Measurements from ENCODE around the gene YIF1B. TPM values are rescaled to one million over a fixed set of nuclear protein-coding genes. Genes with fewer than 3 reads are reported as not detected.

YIF1B gene
- total RNA-seq, 4 donors from 2014 or later = 24.0 to 42.8 (median 27.3) TPM

GRCh38 chr19:38289955-38290354 lies 25.8 kb downstream of the YIF1B start:
- Histone ChIP-seq H3K36me3 (peaks cover 4 to 86% (median 20%) of the 10 kb centered on the region in 3 donors), H3K27ac (peak overlapping the region; percentile 67 to 89 (median 82)), H3K4me1 (peaks cover 12 to 79% (median 18%) of the 10 kb centered on the region in 3 donors), H3K4me3 (no peak overlapping the region), H3K9me3 (no peaks in the 10 kb centered on the region), H3K27me3 (no peaks in the 10 kb centered on the region)
- WGBS, 2 donors = 94 to 95% methylated on average over 8 to 12 of the region's 15 CpGs
- DNase-seq = no peak
- TF ChIP-seq POLR2A (IDR thresholded peaks at IDR 0.05) (no peak), CTCF (IDR thresholded peaks at IDR 0.05) (no peak)
- intact Hi-C loops (cut with DNase I) = no loop called here

GRCh38 chr19:38288123-38288855 lies 27.5 kb downstream of the YIF1B start:
- peaks cover 12 to 82% (median 18%) of the 10 kb centered on the region in 3 donors for H3K4me1 ChIP-seq
- no peak overlapping the region for H3K27ac ChIP-seq
- no peaks in the 10 kb centered on the region for H3K27me3 ChIP-seq
- no peak overlapping the region for H3K4me3 ChIP-seq
- no peaks in the 10 kb centered on the region for H3K9me3 ChIP-seq
- no peak for DNase-seq
- WGBS, 2 donors = 80 to 93% methylated on average over 2 to 3 of the region's 16 CpGs
- intact Hi-C loops (cut with DNase I) = no loop called here
- TF ChIP-seq POLR2A (IDR thresholded peaks at IDR 0.05) (no peak), CTCF (IDR thresholded peaks at IDR 0.05) (no peak)
- peaks cover 4 to 89% (median 20%) of the 10 kb centered on the region in 3 donors for H3K36me3 ChIP-seq

- H3K27ac ChIP-seq = no peak overlapping the region
Observed at GRCh38 chr19:38287604-38288003, 28.1 kb downstream of the YIF1B start.

GRCh38 chr19:38285567-38285966 lies 30.2 kb downstream of the YIF1B start:
- 81 to 88% methylated on average over 5 of the region's 5 CpGs for WGBS, 2 donors
- Histone ChIP-seq H3K4me1 (peaks cover 6 to 82% (median 10%) of the 10 kb centered on the region in 3 donors), H3K27me3 (no peaks in the 10 kb centered on the region), H3K27ac (no peak overlapping the region), H3K9me3 (no peaks in the 10 kb centered on the region), H3K4me3 (no peak overlapping the region), H3K36me3 (peaks cover 0 to 67% (median 20%) of the 10 kb centered on the region in 3 donors)
- TF ChIP-seq POLR2A (IDR thresholded peaks at IDR 0.05) (no peak), CTCF (IDR thresholded peaks at IDR 0.05) (no peak)
- intact Hi-C loops (cut with DNase I) = no loop called here
- DNase-seq = no peak

More at GRCh38 chr19:38287604-38288003, 28.1 kb downstream of the YIF1B start:
- Histone ChIP-seq H3K4me3 (no peak overlapping the region), H3K4me1 (peaks cover 16 to 82% (median 18%) of the 10 kb centered on the region in 3 donors), H3K9me3 (no peaks in the 10 kb centered on the region), H3K36me3 (peaks cover 4 to 82% (median 20%) of the 10 kb centered on the region in 3 donors), H3K27me3 (no peaks in the 10 kb centered on the region)
- TF ChIP-seq POLR2A (IDR thresholded peaks at IDR 0.05) = no peak
- TF ChIP-seq CTCF (IDR thresholded peaks at IDR 0.05) = no peak
- 69 to 84% methylated on average over 5 to 7 of the region's 9 CpGs for WGBS, 2 donors
- no peak for DNase-seq
- intact Hi-C loops (cut with DNase I) = no loop called here

- no peak for TF ChIP-seq POLR2A (IDR thresholded peaks at IDR 0.05)
- no peak for TF ChIP-seq CTCF (IDR thresholded peaks at IDR 0.05)
- WGBS, 2 donors = 66 to 90% methylated on average over 6 to 7 of the region's 7 CpGs
- H3K4me3 ChIP-seq = no peak overlapping the region
- no peaks in the 10 kb centered on the region for H3K27me3 ChIP-seq
- H3K27ac ChIP-seq = peak overlapping the region in 1 of 4 donors; percentile 48
- H3K4me1 ChIP-seq = peaks cover 0 to 82% (median 16%) of the 10 kb centered on the region in 3 donors
- intact Hi-C loops (cut with DNase I) = no loop called here
- peaks cover 0 to 59% (median 12%) of the 10 kb centered on the region in 3 donors for H3K36me3 ChIP-seq
- no peaks in the 10 kb centered on the region for H3K9me3 ChIP-seq
- no peak for DNase-seq
Observed at GRCh38 chr19:38284422-38284821, 31.3 kb downstream of the YIF1B start.

Measured in esophagus squamous epithelium (tissue), 5 donors.